Gastrocnemius medialis (tissue), 4 donors: ENCODE data around the gene PLSCR5.

Experiments used
- CTCF ChIP-seq, 5 experiments: fragments of 450-650 bp in 3 of 5; fragments of 200-600 bp in 2 of 5; sonication (generic) in 2 of 5; IDR thresholded peaks in 4 of 5; conservative IDR thresholded peaks in 1 of 5; 1 replicate in 4 of 5; 2 replicates in 1 of 5; pipeline ENCODE4 v1.5.1; 2016 to 2019; ENCODE audit warnings: antibody characterized with exemption in 5 of 5, mild to moderate bottlenecking in 3 of 5, moderate library complexity in 3 of 5
- POLR2A ChIP-seq, 2 donors: fragments of 450-650 bp; IDR thresholded peaks; one replicate each; pipeline ENCODE4 v1.6.1; 2017; ENCODE audit warnings: antibody characterized with exemption in 2 of 2, mild to moderate bottlenecking in 2 of 2, moderate library complexity in 2 of 2

- TF ChIP-seq CTCF (IDR thresholded peaks at IDR 0.05 in 4 of 5, conservative IDR thresholded peaks at IDR 0.05 in 1 of 5): no peak
- no peak for TF ChIP-seq POLR2A (IDR thresholded peaks at IDR 0.05)
Measured at GRCh38 chr3:146542179-146542578, 63.0 kb downstream of the PLSCR5 start.
